Glomerular visceral epithelial cell (primary cell): ENCODE measurements around the gene KCNE2.
"Not testable (repeated sequence)": the region's sequence is repeated elsewhere in the genome, so short reads cannot be mapped to it uniquely, and the experiment has no call there.

ENCODE experiments used
- DNase-seq: peaks from one replicate; pipeline ENCODE4 v3.0.0-alpha.2; 2016; ENCODE audit errors: extremely low spot score

Gene KCNE2

DNA sequence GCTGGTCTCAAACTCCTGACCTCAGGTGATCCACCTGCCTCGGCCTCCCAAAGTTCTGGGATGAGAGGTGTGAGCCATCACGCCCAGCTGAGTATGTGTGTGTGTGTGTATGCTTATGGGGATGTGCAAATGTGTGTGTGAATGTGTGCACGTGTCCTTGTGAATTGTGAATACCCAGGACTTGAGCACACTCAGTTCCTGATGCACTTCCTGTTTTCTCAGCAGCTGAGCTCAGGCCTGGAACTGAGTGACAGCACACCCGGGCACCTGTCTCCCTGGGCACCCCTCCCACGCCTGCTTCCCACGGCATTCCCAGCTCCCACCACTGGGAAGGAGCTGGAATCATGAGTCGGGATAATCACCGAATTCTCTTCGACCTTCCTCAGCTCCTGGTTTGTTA lies 43.5 kb downstream of the KCNE2 start:
- not testable (repeated sequence) for DNase-seq

DNA sequence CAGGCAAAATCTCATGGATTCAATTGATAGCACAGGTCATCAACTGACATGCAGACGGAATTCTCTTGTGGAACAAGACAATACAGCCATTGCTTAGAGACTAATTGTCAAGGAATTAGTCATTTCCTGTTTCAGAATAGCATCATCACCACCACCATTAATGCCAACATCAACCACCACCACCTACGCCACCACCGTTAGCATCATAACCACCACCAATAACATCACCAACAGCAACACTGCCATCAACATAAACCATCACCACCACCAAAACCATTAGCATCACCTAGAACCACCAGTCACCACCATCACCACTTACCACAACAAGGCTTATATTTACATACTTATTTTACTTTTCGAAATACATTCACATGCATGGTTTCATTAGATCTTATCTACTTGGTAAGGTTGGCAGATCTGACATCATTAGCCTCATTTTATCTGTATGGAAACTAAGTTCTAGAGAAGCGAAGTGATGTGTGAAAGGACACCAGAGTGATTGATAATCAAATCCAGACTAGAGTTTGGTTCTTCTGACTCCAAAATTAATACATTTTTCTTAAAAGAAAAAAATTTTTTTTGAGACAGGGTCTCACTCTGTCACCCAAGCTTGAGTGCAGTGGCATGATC lies 53.8 kb downstream of the KCNE2 start:
- DNase-seq, result not testable (repeated sequence)
